SK-N-SH (cell line): Measurements from ENCODE around the gene SMARCD1. TPM values are rescaled to one million over a fixed set of nuclear protein-coding genes. Genes with fewer than 3 reads are reported as not detected.

Experiments used
- CTCF ChIA-PET: fragments of 300-600, 350-600 bp; formaldehyde crosslinking; extraction: SDS; loops from one replicate; lab custom pipeline; 2021; lab: Yijun Ruan, JAX
- POLR2A ChIA-PET: fragments of 350-600 bp; sonication (Branson Sonifier 250); formaldehyde crosslinking; extraction: SDS; loops from one replicate; lab custom pipeline; 2020; ENCODE audit warnings: antibody characterized with exemption, inconsistent platforms; lab: Yijun Ruan, JAX
- DNase-seq: peaks from one replicate; pipeline ENCODE4 v3.0.0; 2012
- H2AFZ ChIP-seq: fragments of 200-600 bp; sonication (generic); 2 replicates; pipeline ENCODE4 v1.8.1; 2016; ENCODE audit warnings: antibody characterized with exemption, mild to moderate bottlenecking, low read depth
- H3F3A ChIP-seq: fragments of 200-600 bp; sonication (generic); replicated peaks from 2 replicates; pipeline ENCODE3; 2016; ENCODE audit warnings: antibody characterized with exemption, mild to moderate bottlenecking; ENCODE audit not compliant: insufficient read depth
- H3K27ac ChIP-seq, 2 experiments: fragments of 200-500 bp in 1 of 2; fragments of 200-600 bp in 1 of 2; sonication (Bioruptor generic) in 1 of 2; sonication (generic), shearing (Covaris generic) in 1 of 2; 2 replicates each; pipeline versions ENCODE4 v1.5.1 to v1.6.1; 2014 to 2016; ENCODE audit warnings: low read depth in 2 of 2, inconsistent platforms in 1 of 2, low read length in 1 of 2, mild to moderate bottlenecking in 1 of 2, mixed read lengths in 1 of 2
- H3K27me3 ChIP-seq: fragments of 200-600 bp; sonication (generic), shearing (Covaris generic); 2 replicates; pipeline ENCODE4 v1.6.1; 2016; ENCODE audit warnings: mixed run types; ENCODE audit not compliant: insufficient read depth
- H3K36me3 ChIP-seq, 2 experiments: fragments of 200-500 bp in 1 of 2; fragments of 200-600 bp in 1 of 2; sonication (Bioruptor generic) in 1 of 2; sonication (generic) in 1 of 2; replicated peaks in 1 of 2; 2 replicates each; pipeline versions ENCODE3 to v1.5.1; 2014 to 2016; ENCODE audit warnings: low read length in 1 of 2, mild to moderate bottlenecking in 1 of 2; ENCODE audit not compliant: insufficient read depth in 2 of 2, control insufficient read depth in 1 of 2
- H3K4me1 ChIP-seq, 2 experiments: fragments of 200-500 bp in 1 of 2; fragments of 200-600 bp in 1 of 2; sonication (Bioruptor generic) in 1 of 2; sonication (generic), shearing (Covaris generic) in 1 of 2; 2 replicates each; pipeline versions ENCODE4 v1.5.1 to v1.6.1; 2014 to 2016; ENCODE audit warnings: low read depth in 1 of 2, low read length in 1 of 2, mixed run types in 1 of 2; ENCODE audit not compliant: insufficient read depth in 2 of 2, control insufficient read depth in 1 of 2
- H3K4me2 ChIP-seq: fragments of 200-600 bp; sonication (generic), shearing (Covaris generic); 2 replicates; pipeline ENCODE4 v1.6.1; 2017; ENCODE audit warnings: mixed run types
- H3K4me3 ChIP-seq, 2 experiments: fragments of 200-500 bp in 1 of 2; fragments of 200-600 bp in 1 of 2; sonication (Bioruptor generic) in 1 of 2; sonication (generic), shearing (Covaris generic) in 1 of 2; 2 replicates each; pipeline versions ENCODE4 v1.5.1 to v1.8.1; 2014 to 2016; ENCODE audit warnings: low read depth in 2 of 2, inconsistent platforms in 1 of 2, low read length in 1 of 2, mild to moderate bottlenecking in 1 of 2, mixed read lengths in 1 of 2, moderate library complexity in 1 of 2
- H3K79me2 ChIP-seq: fragments of 200-600 bp; sonication (generic); 2 replicates; pipeline ENCODE4 v1.8.1; 2017; ENCODE audit warnings: mild to moderate bottlenecking; ENCODE audit not compliant: insufficient read depth
- H3K9ac ChIP-seq: fragments of 200-600 bp; sonication (generic); 2 replicates; pipeline ENCODE4 v1.6.1; 2017; ENCODE audit warnings: mixed run types
- H3K9me2 ChIP-seq: fragments of 200-600 bp; sonication (generic); 2 replicates; pipeline ENCODE4 v1.6.1; 2017; ENCODE audit warnings: mixed run types
- H3K9me3 ChIP-seq: fragments of 200-600 bp; sonication (generic); 2 replicates; pipeline ENCODE4 v1.6.1; 2017; ENCODE audit warnings: mixed run types, mild to moderate bottlenecking, moderate library complexity
- H4K20me1 ChIP-seq: fragments of 200-600 bp; sonication (generic); 2 replicates; pipeline ENCODE4 v1.6.1; 2017; ENCODE audit warnings: mild to moderate bottlenecking, mixed run types; ENCODE audit not compliant: insufficient read depth
- CHD2 ChIP-seq: fragments of 150-350 bp; IDR thresholded peaks from 2 replicates; pipeline ENCODE4 v1.6.1; 2018; ENCODE audit warnings: low read length; ENCODE audit not compliant: partially characterized antibody
- MXI1 ChIP-seq: IDR thresholded peaks from 2 replicates; pipeline ENCODE4 v1.6.1; 2012; ENCODE audit warnings: mild to moderate bottlenecking, low read depth, low read length, improper control_type of control experiment
- POLR2AphosphoS5 ChIP-seq: IDR thresholded peaks from 2 replicates; pipeline ENCODE4 v1.6.1; 2012; ENCODE audit warnings: low read depth, low read length
- RAD21 ChIP-seq: IDR thresholded peaks from 2 replicates; pipeline ENCODE4 v1.6.1; 2012; ENCODE audit warnings: mild to moderate bottlenecking, low read length
- RCOR1 ChIP-seq: fragments of 150-350 bp; IDR thresholded peaks from 2 replicates; pipeline ENCODE4 v1.6.1; 2017; ENCODE audit warnings: antibody characterized with exemption, low read length
- SMC3 ChIP-seq: IDR thresholded peaks from 2 replicates; pipeline ENCODE4 v1.6.1; 2012; ENCODE audit warnings: low read depth, low read length, improper control_type of control experiment
- WGBS: methylation state at CpG from one replicate; pipeline ENCODE4 v1.1.6; 2017; ENCODE audit warnings: low lambda C conversion rate; 5-methylcytosine and 5-hydroxymethylcytosine counted together
- polyA plus RNA-seq, 3 experiments: library from polyadenylated mRNA; depleted of rRNA; stranded (reverse); fragments of >200 nt; gene quantifications; 2 replicates each; pipeline ENCODE4 v1.2.3, GENCODE V29; 2012
- TF ChIP-seq, protein P1 (sequence below): IDR thresholded peaks from 2 replicates; pipeline ENCODE4 v1.6.1; 2012; ENCODE audit warnings: mild to moderate bottlenecking, low read depth, low read length, moderate library complexity
- TF ChIP-seq, protein P2 (sequence below): IDR thresholded peaks from 2 replicates; pipeline ENCODE4 v1.4.0; 2012; ENCODE audit warnings: low read depth, borderline replicate concordance
- TF ChIP-seq, protein P3 (sequence below): fragments of 200-600 bp; sonication (generic); IDR thresholded peaks from 2 replicates; pipeline ENCODE4 v1.6.1; 2017; ENCODE audit warnings: antibody characterized with exemption, mild to moderate bottlenecking, moderate library complexity

Gene SMARCD1
- polyA plus RNA-seq, 1 of the 3 experiments (the other 2 are of a cell fraction) = 58.5 TPM

DNA sequence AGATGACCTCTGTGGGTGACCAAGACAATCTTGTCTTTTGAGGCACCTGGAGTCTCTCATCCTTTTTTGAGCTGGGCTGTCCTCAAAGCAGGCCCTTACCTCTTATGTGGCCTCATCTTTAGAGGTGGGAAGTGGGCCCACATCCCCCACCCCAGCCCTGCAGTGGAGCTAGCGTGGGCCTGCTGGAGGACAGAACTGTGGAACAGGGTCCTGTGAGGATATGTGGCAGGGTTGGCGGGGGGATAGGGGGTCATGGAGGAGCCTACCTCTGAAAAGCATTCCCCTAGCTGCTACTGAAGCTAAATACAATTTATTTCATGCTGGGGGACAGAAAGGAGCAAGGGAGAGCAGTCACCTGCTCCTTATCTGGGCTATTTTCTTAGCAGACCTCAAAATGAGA is 18.2 kb downstream of the SMARCD1 start:
- Histone ChIP-seq H3K27me3 (no peaks in the 10 kb centered on the region), H3K9me3 (no peaks in the 10 kb centered on the region), H3F3A (peaks cover 30% of the 10 kb centered on the region), H2AFZ (no peak overlapping the region), H3K4me2 (no peak overlapping the region), H3K36me3 (peaks cover 19 to 28% of the 10 kb centered on the region in 2 experiments), H3K9ac (no peak overlapping the region), H3K4me3 (no peak overlapping the region), H3K27ac (no peak overlapping the region; a peak in 1 of 4 replicates), H3K79me2 (no peaks in the 10 kb centered on the region), H3K4me1 (peaks cover 0 to 23% of the 10 kb centered on the region in 2 experiments; a peak in 1 of 4 replicates), H4K20me1 (no peaks in the 10 kb centered on the region), H3K9me2 (no peaks in the 10 kb centered on the region)
- TF ChIP-seq RAD21 = no peak
- TF ChIP-seq RCOR1 = no peak
- no peak for TF ChIP-seq SMC3
- TF ChIP-seq, protein P1, sequence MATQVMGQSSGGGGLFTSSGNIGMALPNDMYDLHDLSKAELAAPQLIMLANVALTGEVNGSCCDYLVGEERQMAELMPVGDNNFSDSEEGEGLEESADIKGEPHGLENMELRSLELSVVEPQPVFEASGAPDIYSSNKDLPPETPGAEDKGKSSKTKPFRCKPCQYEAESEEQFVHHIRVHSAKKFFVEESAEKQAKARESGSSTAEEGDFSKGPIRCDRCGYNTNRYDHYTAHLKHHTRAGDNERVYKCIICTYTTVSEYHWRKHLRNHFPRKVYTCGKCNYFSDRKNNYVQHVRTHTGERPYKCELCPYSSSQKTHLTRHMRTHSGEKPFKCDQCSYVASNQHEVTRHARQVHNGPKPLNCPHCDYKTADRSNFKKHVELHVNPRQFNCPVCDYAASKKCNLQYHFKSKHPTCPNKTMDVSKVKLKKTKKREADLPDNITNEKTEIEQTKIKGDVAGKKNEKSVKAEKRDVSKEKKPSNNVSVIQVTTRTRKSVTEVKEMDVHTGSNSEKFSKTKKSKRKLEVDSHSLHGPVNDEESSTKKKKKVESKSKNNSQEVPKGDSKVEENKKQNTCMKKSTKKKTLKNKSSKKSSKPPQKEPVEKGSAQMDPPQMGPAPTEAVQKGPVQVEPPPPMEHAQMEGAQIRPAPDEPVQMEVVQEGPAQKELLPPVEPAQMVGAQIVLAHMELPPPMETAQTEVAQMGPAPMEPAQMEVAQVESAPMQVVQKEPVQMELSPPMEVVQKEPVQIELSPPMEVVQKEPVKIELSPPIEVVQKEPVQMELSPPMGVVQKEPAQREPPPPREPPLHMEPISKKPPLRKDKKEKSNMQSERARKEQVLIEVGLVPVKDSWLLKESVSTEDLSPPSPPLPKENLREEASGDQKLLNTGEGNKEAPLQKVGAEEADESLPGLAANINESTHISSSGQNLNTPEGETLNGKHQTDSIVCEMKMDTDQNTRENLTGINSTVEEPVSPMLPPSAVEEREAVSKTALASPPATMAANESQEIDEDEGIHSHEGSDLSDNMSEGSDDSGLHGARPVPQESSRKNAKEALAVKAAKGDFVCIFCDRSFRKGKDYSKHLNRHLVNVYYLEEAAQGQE = no peak
- no peak for TF ChIP-seq CHD2
- TF ChIP-seq POLR2AphosphoS5 = 0 out of 2 replicates have a peak, but pooled peaks have one; percentile 5
- TF ChIP-seq, protein P2, sequence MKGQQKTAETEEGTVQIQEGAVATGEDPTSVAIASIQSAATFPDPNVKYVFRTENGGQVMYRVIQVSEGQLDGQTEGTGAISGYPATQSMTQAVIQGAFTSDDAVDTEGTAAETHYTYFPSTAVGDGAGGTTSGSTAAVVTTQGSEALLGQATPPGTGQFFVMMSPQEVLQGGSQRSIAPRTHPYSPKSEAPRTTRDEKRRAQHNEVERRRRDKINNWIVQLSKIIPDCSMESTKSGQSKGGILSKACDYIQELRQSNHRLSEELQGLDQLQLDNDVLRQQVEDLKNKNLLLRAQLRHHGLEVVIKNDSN = no peak
- no peak for DNase-seq
- CTCF ChIA-PET = interaction anchor here (0.7 to 12.3 kb wide), 11 partner anchors 8 to 136 kb away, joined by 3 to 96 read pairs (median 6); partner anchors contain the start of genes CERS5 and COX14
- 100% methylated on average over 2 of the region's 2 CpGs for WGBS
- POLR2A ChIA-PET = interaction anchor here (0.6 to 1.8 kb wide), 4 partner anchors 9 to 64 kb away, joined by 3 to 12 read pairs (median 6); partner anchors contain the start of genes CERS5, COX14 and SMARCD1

DNA sequence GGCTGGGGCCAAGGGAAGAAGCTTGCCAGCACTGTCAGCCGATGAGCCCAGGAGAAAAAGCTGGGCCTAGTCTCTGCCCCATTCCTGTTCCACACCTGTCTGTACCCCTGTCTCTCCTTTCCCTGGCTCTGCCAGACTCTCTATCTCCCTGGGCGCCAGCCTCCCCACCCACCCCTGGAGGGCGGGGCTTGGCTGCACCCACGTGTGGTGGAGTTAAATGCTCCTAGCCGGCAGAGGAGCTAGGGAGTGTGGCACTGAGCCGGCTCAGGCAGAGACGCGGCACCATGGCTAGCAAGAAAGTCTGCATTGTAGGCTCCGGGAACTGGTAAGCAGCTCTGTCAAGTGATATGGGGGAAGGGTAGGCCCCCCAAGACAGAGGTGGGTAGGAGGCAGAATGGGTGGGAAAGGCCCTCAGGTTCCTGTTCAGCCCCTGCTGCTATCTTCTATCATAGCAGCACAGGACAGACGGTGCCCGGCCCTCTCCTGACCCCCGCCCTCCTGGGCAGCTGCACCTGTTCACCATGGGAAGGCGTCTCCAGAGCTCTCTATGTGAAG is 18.7 kb downstream of the SMARCD1 start, which contains the start of gene GPD1:
Gene GPD1 (plus strand): TSS at position 242 of the 555 bp plus-strand sequence. CDS start 43 bp downstream, at position 285.
- Histone ChIP-seq H3K9me3 (no peaks in the 10 kb centered on the region), H3K4me2 (no peak within 1 kb of the TSS), H2AFZ (no peak within 1 kb of the TSS), H3K9me2 (no peaks in the 10 kb centered on the region), H4K20me1 (no peaks in the 10 kb centered on the region), H3K9ac (no peak within 1 kb of the TSS), H3K27me3 (no peaks in the 10 kb centered on the region), H3K4me3 (no peak within 1 kb of the TSS), H3K4me1 (peaks cover 0 to 23% of the 10 kb centered on the region in 2 experiments; a peak in 1 of 4 replicates), H3F3A (peaks cover 26% of the 10 kb centered on the region), H3K27ac (peak within 1 kb of the TSS in 1 of 2 experiments; percentile 36; a peak in 1 of 4 replicates), H3K79me2 (no peaks in the 10 kb centered on the region), H3K36me3 (peaks cover 14 to 23% of the 10 kb centered on the region in 2 experiments)
- TF ChIP-seq MXI1 = peak; percentile 86
- TF ChIP-seq, protein P3, sequence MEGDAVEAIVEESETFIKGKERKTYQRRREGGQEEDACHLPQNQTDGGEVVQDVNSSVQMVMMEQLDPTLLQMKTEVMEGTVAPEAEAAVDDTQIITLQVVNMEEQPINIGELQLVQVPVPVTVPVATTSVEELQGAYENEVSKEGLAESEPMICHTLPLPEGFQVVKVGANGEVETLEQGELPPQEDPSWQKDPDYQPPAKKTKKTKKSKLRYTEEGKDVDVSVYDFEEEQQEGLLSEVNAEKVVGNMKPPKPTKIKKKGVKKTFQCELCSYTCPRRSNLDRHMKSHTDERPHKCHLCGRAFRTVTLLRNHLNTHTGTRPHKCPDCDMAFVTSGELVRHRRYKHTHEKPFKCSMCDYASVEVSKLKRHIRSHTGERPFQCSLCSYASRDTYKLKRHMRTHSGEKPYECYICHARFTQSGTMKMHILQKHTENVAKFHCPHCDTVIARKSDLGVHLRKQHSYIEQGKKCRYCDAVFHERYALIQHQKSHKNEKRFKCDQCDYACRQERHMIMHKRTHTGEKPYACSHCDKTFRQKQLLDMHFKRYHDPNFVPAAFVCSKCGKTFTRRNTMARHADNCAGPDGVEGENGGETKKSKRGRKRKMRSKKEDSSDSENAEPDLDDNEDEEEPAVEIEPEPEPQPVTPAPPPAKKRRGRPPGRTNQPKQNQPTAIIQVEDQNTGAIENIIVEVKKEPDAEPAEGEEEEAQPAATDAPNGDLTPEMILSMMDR = no peak
- CTCF ChIA-PET = interaction anchor here (0.7 to 12.3 kb wide), 11 partner anchors 8 to 136 kb away, joined by 3 to 96 read pairs (median 6); partner anchors contain the start of genes CERS5 and COX14
- DNase-seq = peak; percentile 74
- 48% methylated on average over 12 of the region's 13 CpGs for WGBS
- POLR2A ChIA-PET = interaction anchor here (0.6 to 1.8 kb wide), 4 partner anchors 8 to 64 kb away, joined by 3 to 12 read pairs (median 6); partner anchors contain the start of genes CERS5, COX14 and SMARCD1
